Suprapubic skin (tissue), 3 donors: ENCODE results near the gene CALML3.

ENCODE experiments used
- POLR2AphosphoS5 ChIP-seq, 3 donors: sonication (generic); formaldehyde crosslinking; IDR thresholded peaks; one replicate each; pipeline ENCODE4 v1.6.1; 2017; ENCODE audit warnings: antibody characterized with exemption in 3 of 3
- TF ChIP-seq, protein P1 (sequence below), 2 donors: fragments of 200-600 bp in 1 of 2; fragments of 450-650 bp in 1 of 2; sonication (generic) in 1 of 2; IDR thresholded peaks; one replicate each; pipeline ENCODE4 v1.5.1; 2016 to 2019; ENCODE audit warnings: antibody characterized with exemption in 2 of 2, mild to moderate bottlenecking in 1 of 2, moderate library complexity in 1 of 2

DNA sequence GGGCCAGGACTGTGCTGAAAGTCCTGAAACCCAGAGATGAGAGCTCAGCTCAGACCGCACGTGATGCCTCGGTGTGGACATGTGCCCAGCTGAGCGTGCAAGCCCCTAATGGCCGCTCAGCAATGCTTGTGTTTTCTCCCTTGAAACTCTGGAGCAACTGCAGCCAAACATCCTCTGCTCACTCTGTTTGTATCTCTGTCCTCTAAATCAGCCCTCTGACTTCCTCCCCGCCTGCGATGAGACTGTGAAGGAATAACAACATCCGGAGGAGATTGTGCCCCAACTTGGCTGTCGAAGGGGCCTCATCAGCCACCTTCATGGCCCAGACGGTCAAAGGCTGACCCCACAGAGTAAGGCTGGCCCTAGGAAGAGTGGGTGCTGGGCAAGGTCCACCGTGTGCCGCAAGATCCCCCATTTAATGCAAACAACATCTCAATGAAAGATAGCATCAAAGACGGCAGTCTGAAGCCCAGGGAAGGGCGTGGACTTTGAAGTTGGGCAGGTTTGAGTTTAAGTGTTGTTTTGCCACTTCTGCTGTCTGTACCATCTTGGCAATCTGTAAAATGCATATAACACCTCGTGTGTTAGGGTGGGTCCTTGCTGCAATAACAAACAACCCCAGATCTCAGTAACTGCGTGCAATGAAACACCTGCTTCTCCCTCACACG is 39.9 kb downstream of the CALML3 start:
- TF ChIP-seq, protein P1, sequence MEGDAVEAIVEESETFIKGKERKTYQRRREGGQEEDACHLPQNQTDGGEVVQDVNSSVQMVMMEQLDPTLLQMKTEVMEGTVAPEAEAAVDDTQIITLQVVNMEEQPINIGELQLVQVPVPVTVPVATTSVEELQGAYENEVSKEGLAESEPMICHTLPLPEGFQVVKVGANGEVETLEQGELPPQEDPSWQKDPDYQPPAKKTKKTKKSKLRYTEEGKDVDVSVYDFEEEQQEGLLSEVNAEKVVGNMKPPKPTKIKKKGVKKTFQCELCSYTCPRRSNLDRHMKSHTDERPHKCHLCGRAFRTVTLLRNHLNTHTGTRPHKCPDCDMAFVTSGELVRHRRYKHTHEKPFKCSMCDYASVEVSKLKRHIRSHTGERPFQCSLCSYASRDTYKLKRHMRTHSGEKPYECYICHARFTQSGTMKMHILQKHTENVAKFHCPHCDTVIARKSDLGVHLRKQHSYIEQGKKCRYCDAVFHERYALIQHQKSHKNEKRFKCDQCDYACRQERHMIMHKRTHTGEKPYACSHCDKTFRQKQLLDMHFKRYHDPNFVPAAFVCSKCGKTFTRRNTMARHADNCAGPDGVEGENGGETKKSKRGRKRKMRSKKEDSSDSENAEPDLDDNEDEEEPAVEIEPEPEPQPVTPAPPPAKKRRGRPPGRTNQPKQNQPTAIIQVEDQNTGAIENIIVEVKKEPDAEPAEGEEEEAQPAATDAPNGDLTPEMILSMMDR (IDR thresholded peaks at IDR 0.05), result no peak
- no peak for TF ChIP-seq POLR2AphosphoS5 (IDR thresholded peaks at IDR 0.05)
